ENCODE measurements around the gene ZNF576.

- TF ChIP-seq ZNF384 (IDR thresholded peaks at IDR 0.05) (no peak), FOXK2 (IDR thresholded peaks at IDR 0.05) (no peak), FOXM1 (IDR thresholded peaks at IDR 0.05; ENCODE audit: borderline replicate concordance) (no peak), ARNT (IDR thresholded peaks at IDR 0.05) (no peak), PKNOX1 (IDR thresholded peaks at IDR 0.05) (no peak), SP1 (IDR thresholded peaks at IDR 0.05) (no peak), HDGF (IDR thresholded peaks at IDR 0.05; ENCODE audit: borderline replicate concordance) (no peak), NFRKB (IDR thresholded peaks at IDR 0.05) (no peak), BHLHE40 (IDR thresholded peaks at IDR 0.05; ENCODE audit: borderline replicate concordance) (no peak), L3MBTL2 (conservative IDR thresholded peaks at IDR 0.05) (no peak), CTBP1 (IDR thresholded peaks at IDR 0.05; ENCODE audit: borderline replicate concordance) (no peak)
These were observed 19.9 kb downstream of the ZNF576 start for GRCh38 chr19:43616306-43616705.
